Activated T-helper 1 cell treated with Interleukin-2 at 50 U/mL for 16 hours (primary cell): ENCODE results near the gene ZFHX2.

Experiments used
- DNase-seq: peaks from one replicate; pipeline ENCODE4 v3.0.0-alpha.2; 2020; ENCODE audit warnings: low read depth

The ZFHX2 gene

GRCh38 chr14:23572836-23573235 lies 21.3 kb upstream of the ZFHX2 start:
- no peak for DNase-seq

- no peak for DNase-seq
These were observed 20.9 kb upstream of the ZFHX2 start for GRCh38 chr14:23572524-23572828.

- no peak for DNase-seq
These were observed 20.3 kb upstream of the ZFHX2 start for GRCh38 chr14:23571701-23572523.

- DNase-seq: no peak
These were observed 19.4 kb upstream of the ZFHX2 start for GRCh38 chr14:23570806-23571483.

- no peak for DNase-seq
These were observed 18.0 kb upstream of the ZFHX2 start for GRCh38 chr14:23569443-23570151.

- no peak for DNase-seq
These were observed 17.2 kb upstream of the ZFHX2 start for GRCh38 chr14:23568600-23569331.

GRCh38 chr14:23568021-23568599 lies 16.5 kb upstream of the ZFHX2 start:
- no peak for DNase-seq

- peak; percentile 80 for DNase-seq
These were observed 15.8 kb upstream of the ZFHX2 start, which contains the start of gene AP1G2 for GRCh38 chr14:23567186-23568020. AP1G2 (minus strand) TSS chr14:23567791; CDS start chr14:23567314, 477 bp downstream.

GRCh38 chr14:23566778-23567185 lies 15.2 kb upstream of the ZFHX2 start:
- DNase-seq: no peak

- no peak for DNase-seq
These were observed 14.7 kb upstream of the ZFHX2 start for GRCh38 chr14:23566112-23566777.

- DNase-seq: no peak
These were observed 14.1 kb upstream of the ZFHX2 start for GRCh38 chr14:23565626-23566025.

- no peak for DNase-seq
These were observed 13.3 kb upstream of the ZFHX2 start for GRCh38 chr14:23564876-23565275.

GRCh38 chr14:23564181-23564812 lies 12.7 kb upstream of the ZFHX2 start:
- no peak for DNase-seq

- DNase-seq: no peak
These were observed 12.1 kb upstream of the ZFHX2 start for GRCh38 chr14:23563473-23564180.

- peak; percentile 25 for DNase-seq
These were observed 11.4 kb upstream of the ZFHX2 start for GRCh38 chr14:23562822-23563472.

GRCh38 chr14:23561873-23562821 lies 10.6 kb upstream of the ZFHX2 start:
- no peak for DNase-seq

- no peak for DNase-seq
These were observed 9.7 kb upstream of the ZFHX2 start for GRCh38 chr14:23561259-23561658.
